ENCODE data around the gene TGFA. TPM values are rescaled to one million over a fixed set of nuclear protein-coding genes. Genes with fewer than 3 reads are reported as not detected.

Gene TGFA
- total and polyA plus RNA-seq, 2 experiments from 2014 or later, result 1.4 to 6.5 TPM

GRCh38 chr2:70499253-70499652 is 54.4 kb downstream of the TGFA start:
- H3F3A ChIP-seq (replicated peaks; ENCODE audit: low read depth), result no peaks in the 10 kb centered on the region
- no peaks in the 10 kb centered on the region for H3K79me2 ChIP-seq (replicated peaks; ENCODE audit: insufficient read depth)
- H3K4me2 ChIP-seq, result no peak overlapping the region
- H2AFZ ChIP-seq, result no peak overlapping the region
- Mint-ChIP-seq H3K9me3 (no peaks in the 10 kb centered on the region), H3K36me3 (ENCODE audit: low read depth) (no peaks in the 10 kb centered on the region), H3K4me1 (peaks cover 18% of the 10 kb centered on the region), H3K27ac (no peak overlapping the region), H3K4me3 (no peak overlapping the region), H3K27me3 (ENCODE audit: insufficient read depth, low read depth, poor library complexity) (peaks cover 3% of the 10 kb centered on the region)
- H3K36me3 ChIP-seq (ENCODE audit: insufficient read depth), result no peaks in the 10 kb centered on the region
- H3K27me3 ChIP-seq (ENCODE audit: insufficient read depth), result no peaks in the 10 kb centered on the region
- no peak overlapping the region for H3K4me3 ChIP-seq
- TF ChIP-seq STAT1 (IDR thresholded peaks at IDR 0.05; ENCODE audit: unreplicated experiment) (no peak), JUNB (IDR thresholded peaks at IDR 0.05; ENCODE audit: unreplicated experiment) (no peak), NANOG (IDR thresholded peaks at IDR 0.05; ENCODE audit: borderline replicate concordance) (no peak), ZNF331 (CRISPR knock-in tag; IDR thresholded peaks at IDR 0.05; ENCODE audit: low read depth) (no peak), ZNF114 (CRISPR knock-in tag; IDR thresholded peaks at IDR 0.05) (no peak), CREB1 (CRISPR knock-in tag; IDR thresholded peaks at IDR 0.05; ENCODE audit: low read depth) (no peak), EZH2phosphoT487 (IDR thresholded peaks at IDR 0.05; ENCODE audit: unreplicated experiment) (no peak), CTCF (conservative IDR thresholded peaks at IDR 0.05; ENCODE audit: low read depth in 2 of 2) (no peak), REST (IDR thresholded peaks at IDR 0.05; ENCODE audit: unreplicated experiment) (no peak), ETS1 (IDR thresholded peaks at IDR 0.05) (no peak)
- H3K27ac ChIP-seq (ENCODE audit: low read depth), result no peak overlapping the region
- 0 out of 2 replicates have a peak, but pooled peaks cover 6% of the 10 kb centered on the region for H3K9me2 ChIP-seq (ENCODE audit: insufficient read depth)
- DNase-seq (ENCODE audit: low spot score) (no peak), ATAC-seq (no peak)
- no peaks in the 10 kb centered on the region for H4K20me1 ChIP-seq (replicated peaks; ENCODE audit: insufficient read depth)
- H3K4me1 ChIP-seq (ENCODE audit: insufficient read depth), result peaks cover 8% of the 10 kb centered on the region

GRCh38 chr2:70498528-70498927 is 55.1 kb downstream of the TGFA start:
- no peaks in the 10 kb centered on the region for H3F3A ChIP-seq (replicated peaks; ENCODE audit: low read depth)
- ATAC-seq, result no peak
- no peak overlapping the region for H2AFZ ChIP-seq
- no peaks in the 10 kb centered on the region for H4K20me1 ChIP-seq (replicated peaks; ENCODE audit: insufficient read depth)
- Mint-ChIP-seq H3K27ac (no peak overlapping the region), H3K36me3 (ENCODE audit: low read depth) (no peaks in the 10 kb centered on the region), H3K27me3 (ENCODE audit: insufficient read depth, low read depth, poor library complexity) (peaks cover 3% of the 10 kb centered on the region), H3K4me3 (no peak overlapping the region), H3K9me3 (no peaks in the 10 kb centered on the region), H3K4me1 (peaks cover 16% of the 10 kb centered on the region)
- H3K36me3 ChIP-seq (ENCODE audit: insufficient read depth), result no peaks in the 10 kb centered on the region
- no peak overlapping the region for H3K27ac ChIP-seq (ENCODE audit: low read depth)
- no peak for DNase-seq (ENCODE audit: low spot score)
- no peaks in the 10 kb centered on the region for H3K79me2 ChIP-seq (replicated peaks; ENCODE audit: insufficient read depth)
- H3K4me1 ChIP-seq (ENCODE audit: insufficient read depth), result peaks cover 8% of the 10 kb centered on the region
- H3K27me3 ChIP-seq (ENCODE audit: insufficient read depth), result no peaks in the 10 kb centered on the region
- H3K9me2 ChIP-seq (ENCODE audit: insufficient read depth), result 0 out of 2 replicates have a peak, but pooled peaks cover 6% of the 10 kb centered on the region
- H3K4me2 ChIP-seq, result no peak overlapping the region
- H3K4me3 ChIP-seq, result no peak overlapping the region
- TF ChIP-seq REST (IDR thresholded peaks at IDR 0.05; ENCODE audit: unreplicated experiment), result no peak
- no peak for TF ChIP-seq ZNF114 (CRISPR knock-in tag; IDR thresholded peaks at IDR 0.05)
- TF ChIP-seq ZNF331 (CRISPR knock-in tag; IDR thresholded peaks at IDR 0.05; ENCODE audit: low read depth), result no peak
